Cardiac fibroblast (primary cell): ENCODE results near the gene CREB3L2.

Experiments
- DNase-seq, 2 donors: peaks; one replicate each; pipeline versions ENCODE4 v3.0.0 to v3.0.0-alpha.2; 2010; ENCODE audit warnings: low read depth in 2 of 2
- H3K4me3 ChIP-seq, 2 donors: replicated peaks in 1 of 2; 1 replicate in 1 of 2; 2 replicates in 1 of 2; pipeline ENCODE4 v1.5.1; 2011; ENCODE audit warnings: low read depth in 2 of 2, low read length in 2 of 2, mild to moderate bottlenecking in 2 of 2, moderate library complexity in 1 of 2
- TF ChIP-seq, protein P1 (sequence below): IDR thresholded peaks from one replicate; pipeline ENCODE4 v1.5.1; 2011; ENCODE audit warnings: low read depth, mild to moderate bottlenecking, low read length, inconsistent platforms

CREB3L2 gene

DNA sequence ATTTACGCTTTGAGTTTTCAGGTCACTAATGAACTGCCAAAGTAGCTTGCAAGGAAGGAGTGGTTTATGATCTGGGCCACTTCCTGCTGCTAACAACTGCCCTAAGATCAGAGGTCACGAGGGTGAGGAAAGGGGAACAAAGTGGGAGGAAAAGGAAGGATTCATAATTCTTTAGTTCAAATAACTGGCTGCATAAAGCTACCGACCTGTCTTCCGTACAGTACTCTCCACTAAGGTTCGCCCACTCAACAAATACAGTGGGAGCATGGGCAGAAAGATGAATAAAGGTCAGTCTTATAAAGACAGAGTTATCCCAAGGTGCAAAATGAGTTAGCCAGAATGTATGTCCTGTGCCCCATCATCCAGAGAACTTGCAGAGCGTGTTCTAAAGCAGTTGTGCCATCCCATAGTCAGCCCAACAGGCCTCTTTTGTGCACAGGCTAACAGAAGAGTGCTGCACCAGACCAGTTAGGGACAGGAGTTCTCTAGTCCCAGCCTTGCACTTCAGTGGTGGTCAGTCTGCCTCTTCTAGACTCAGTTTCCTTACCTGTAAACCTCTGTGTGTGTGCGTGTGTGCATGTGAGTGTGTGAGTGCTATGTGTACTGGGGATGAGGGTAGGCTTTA lies 65.9 kb downstream of the CREB3L2 start:
- H3K4me3 ChIP-seq: no peak overlapping the region
- TF ChIP-seq, protein P1, sequence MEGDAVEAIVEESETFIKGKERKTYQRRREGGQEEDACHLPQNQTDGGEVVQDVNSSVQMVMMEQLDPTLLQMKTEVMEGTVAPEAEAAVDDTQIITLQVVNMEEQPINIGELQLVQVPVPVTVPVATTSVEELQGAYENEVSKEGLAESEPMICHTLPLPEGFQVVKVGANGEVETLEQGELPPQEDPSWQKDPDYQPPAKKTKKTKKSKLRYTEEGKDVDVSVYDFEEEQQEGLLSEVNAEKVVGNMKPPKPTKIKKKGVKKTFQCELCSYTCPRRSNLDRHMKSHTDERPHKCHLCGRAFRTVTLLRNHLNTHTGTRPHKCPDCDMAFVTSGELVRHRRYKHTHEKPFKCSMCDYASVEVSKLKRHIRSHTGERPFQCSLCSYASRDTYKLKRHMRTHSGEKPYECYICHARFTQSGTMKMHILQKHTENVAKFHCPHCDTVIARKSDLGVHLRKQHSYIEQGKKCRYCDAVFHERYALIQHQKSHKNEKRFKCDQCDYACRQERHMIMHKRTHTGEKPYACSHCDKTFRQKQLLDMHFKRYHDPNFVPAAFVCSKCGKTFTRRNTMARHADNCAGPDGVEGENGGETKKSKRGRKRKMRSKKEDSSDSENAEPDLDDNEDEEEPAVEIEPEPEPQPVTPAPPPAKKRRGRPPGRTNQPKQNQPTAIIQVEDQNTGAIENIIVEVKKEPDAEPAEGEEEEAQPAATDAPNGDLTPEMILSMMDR: no peak
- no peak for DNase-seq

DNA sequence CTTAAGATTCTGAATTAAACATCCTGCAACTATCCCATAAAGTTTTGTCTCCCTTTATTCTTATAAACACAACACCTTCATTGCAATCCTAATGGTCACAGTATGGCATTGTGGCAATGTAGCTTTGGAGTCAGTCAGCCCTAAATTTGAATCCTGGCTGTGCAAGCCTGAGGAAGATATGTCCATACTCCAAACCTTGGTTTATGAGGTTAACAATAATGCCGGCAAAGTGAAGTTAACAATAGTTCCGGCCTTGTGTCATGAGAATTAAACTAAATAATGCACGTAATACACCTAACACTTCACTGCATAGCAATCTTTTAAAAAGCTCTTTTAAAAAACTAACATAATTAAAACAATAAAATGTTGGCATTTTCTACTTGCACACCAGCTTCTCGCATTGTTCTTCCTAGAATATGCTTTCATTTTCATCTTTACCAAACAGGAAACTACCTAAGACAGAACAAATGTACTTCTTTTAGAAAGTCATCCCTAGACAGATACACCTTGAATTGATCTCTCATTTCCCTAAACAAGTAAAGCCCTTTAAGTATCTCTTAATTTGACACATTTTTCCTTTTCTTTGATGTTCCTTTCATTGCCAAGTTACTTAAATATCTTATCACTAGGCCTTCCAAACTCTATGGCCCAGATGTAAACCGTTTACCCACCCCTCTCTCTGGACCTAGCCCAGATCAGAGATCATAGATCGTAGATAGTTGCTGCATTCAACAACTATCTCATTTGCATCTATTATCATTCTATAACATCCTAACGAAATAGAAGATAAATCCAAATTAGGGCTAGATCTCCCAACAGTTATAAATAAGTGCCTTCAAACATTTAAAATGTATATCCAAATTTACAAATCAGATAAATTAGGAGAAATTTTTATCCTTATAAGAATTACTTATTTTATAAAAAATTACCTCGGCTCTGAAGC lies 66.7 kb downstream of the CREB3L2 start:
- DNase-seq: no peak
- TF ChIP-seq, protein P1: no peak
- H3K4me3 ChIP-seq: no peak overlapping the region

DNA sequence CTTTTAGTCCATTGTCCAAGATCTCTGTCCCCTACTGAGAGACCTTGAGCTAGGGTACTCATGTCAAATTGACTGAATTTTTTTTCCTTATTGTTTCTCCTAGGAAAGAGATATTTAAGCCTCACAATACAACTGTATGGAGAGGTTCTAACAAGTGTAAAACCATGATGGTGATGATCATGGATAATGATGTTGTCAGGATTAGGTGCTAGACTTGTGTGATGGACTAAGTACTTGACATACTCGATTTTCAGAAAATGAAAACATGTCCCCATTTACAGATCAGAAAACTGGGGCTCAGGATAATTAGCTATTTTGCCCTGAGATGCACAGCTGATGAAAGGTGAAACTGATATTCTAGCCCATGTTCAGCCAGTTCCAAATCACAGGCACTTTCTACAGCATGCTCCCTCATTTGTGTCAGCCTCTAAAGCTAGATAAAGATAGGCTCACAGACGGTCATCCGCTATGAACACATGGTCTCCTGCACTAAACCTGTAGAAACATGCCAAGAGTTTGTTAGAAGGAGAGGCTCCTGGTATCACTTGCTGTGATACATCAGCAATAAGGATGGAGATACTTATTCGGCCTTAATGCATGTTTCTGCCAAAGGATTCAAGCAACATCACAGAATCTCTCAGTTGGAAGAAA lies 67.6 kb downstream of the CREB3L2 start:
- TF ChIP-seq, protein P1: no peak
- H3K4me3 ChIP-seq: no peak overlapping the region
- DNase-seq: no peak

DNA sequence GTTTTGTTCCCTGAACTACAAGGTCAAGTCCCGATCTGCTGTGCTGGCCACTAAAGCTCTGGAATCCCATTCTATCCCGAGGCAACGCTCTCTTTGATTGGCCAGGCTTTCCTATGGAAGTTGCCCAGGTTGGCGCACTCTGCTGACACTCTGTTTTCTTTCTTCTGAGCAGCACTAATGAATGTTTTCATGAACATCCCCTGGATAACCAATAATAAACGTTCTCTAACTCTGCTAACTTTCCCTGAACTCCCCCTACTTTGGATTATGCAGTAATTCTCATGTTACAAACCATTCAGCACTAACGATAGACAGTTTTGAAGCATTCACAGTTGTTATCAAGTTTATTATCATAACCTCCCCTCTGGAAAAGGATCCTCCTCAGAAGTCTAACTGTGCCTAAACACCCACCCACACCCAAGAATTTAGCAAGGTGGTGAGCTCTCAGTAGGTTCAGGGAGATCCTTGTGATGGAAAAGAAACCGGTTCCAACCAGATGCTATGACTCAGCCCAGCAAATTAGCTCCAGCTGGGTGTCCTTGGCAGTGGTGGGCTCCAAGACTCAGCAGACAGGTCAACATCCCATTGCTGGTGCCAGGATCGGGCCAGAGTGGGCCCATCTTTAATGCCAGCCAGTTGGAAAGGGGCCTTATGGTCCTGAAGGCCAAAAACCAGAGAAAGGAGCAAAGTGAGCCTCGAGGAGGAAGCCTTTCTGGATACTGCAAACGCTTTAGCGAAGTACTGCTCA lies 68.4 kb downstream of the CREB3L2 start:
- no peak overlapping the region for H3K4me3 ChIP-seq
- DNase-seq: peak; percentile 60 to 68

DNA sequence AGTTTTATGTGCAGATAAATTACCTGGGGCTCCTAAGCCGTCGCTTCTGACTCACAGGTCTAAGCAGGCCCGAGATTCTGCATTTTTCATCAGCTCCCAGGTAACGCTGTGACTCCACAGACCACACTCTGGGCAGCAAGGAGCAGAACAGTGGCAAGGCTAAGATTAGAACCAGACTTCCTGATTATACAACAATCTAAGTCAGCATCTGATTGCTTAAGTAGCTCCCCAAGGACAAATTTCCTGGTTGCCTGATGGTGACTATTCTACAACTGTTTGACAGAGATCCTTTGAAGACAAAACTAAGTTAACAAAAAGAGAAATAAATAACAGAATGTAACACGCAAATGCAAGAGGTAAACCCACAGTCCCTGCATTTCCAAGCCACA lies 69.0 kb downstream of the CREB3L2 start:
- TF ChIP-seq, protein P1: no peak
- peak in 1 of 2 donors; percentile 82 for DNase-seq
- no peak overlapping the region for H3K4me3 ChIP-seq

More for the DNA sequence above, 68.4 kb downstream of the CREB3L2 start:
- TF ChIP-seq, protein P1: no peak

DNA sequence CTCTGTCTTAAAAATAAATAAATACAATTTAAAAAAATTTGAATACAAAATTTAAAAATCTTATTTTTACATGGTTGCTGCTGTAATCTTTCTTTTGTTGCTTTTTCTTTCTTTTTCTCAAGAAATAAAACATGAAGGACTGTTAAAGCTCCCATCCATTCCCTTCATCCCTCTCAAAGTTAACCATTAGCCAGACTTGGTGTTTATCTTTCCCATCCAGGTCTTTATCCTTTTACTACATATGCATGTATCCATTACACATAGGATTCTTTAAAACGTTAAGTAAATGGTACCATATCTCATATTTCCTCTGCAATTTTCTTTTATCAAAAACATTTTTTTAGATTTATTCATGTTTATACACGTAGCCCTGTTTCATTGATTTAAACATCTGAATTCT lies 70.1 kb downstream of the CREB3L2 start:
- no peak for DNase-seq
- TF ChIP-seq, protein P1: no peak

More for the DNA sequence above, 70.1 kb downstream of the CREB3L2 start:
- H3K4me3 ChIP-seq: no peak overlapping the region
